Testis (tissue), 2 donors: ENCODE measurements around the gene ABHD3.

ENCODE experiments used
- POLR2A ChIP-seq: fragments of 450-650 bp; IDR thresholded peaks from one replicate; pipeline ENCODE4 v1.6.1; 2017; ENCODE audit warnings: antibody characterized with exemption, mild to moderate bottlenecking, moderate library complexity
- TF ChIP-seq, protein P1 (sequence below), 3 experiments: fragments of 450-650 bp in 2 of 3; fragments of 200-600 bp in 1 of 3; sonication (generic) in 1 of 3; IDR thresholded peaks; one replicate each; pipeline ENCODE4 v1.5.1; 2016 to 2019; ENCODE audit warnings: antibody characterized with exemption in 3 of 3, mild to moderate bottlenecking in 2 of 3, moderate library complexity in 1 of 3

DNA sequence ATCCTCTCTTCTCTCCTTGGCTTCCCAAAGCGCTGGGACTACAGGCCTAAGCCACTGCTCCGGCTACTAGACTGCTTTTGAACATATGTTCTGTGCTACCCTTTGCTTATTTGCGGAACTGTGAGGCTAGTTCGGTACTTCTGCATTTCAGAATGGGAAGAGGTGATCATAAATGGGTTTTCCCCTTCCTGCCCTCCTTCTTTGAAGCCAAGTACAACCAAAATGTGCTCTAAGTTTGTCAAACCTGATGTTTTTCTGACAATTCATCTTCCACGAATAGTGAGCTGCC is 102.3 kb downstream of the ABHD3 start:
- TF ChIP-seq, protein P1, sequence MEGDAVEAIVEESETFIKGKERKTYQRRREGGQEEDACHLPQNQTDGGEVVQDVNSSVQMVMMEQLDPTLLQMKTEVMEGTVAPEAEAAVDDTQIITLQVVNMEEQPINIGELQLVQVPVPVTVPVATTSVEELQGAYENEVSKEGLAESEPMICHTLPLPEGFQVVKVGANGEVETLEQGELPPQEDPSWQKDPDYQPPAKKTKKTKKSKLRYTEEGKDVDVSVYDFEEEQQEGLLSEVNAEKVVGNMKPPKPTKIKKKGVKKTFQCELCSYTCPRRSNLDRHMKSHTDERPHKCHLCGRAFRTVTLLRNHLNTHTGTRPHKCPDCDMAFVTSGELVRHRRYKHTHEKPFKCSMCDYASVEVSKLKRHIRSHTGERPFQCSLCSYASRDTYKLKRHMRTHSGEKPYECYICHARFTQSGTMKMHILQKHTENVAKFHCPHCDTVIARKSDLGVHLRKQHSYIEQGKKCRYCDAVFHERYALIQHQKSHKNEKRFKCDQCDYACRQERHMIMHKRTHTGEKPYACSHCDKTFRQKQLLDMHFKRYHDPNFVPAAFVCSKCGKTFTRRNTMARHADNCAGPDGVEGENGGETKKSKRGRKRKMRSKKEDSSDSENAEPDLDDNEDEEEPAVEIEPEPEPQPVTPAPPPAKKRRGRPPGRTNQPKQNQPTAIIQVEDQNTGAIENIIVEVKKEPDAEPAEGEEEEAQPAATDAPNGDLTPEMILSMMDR (IDR thresholded peaks at IDR 0.05) = no peak
- TF ChIP-seq POLR2A = no peak
